Measurements from ENCODE around the gene UCN3.
"Not testable (repeated sequence)": the region's sequence is repeated elsewhere in the genome, so short reads cannot be mapped to it uniquely, and the experiment has no call there.

Gene UCN3

DNA sequence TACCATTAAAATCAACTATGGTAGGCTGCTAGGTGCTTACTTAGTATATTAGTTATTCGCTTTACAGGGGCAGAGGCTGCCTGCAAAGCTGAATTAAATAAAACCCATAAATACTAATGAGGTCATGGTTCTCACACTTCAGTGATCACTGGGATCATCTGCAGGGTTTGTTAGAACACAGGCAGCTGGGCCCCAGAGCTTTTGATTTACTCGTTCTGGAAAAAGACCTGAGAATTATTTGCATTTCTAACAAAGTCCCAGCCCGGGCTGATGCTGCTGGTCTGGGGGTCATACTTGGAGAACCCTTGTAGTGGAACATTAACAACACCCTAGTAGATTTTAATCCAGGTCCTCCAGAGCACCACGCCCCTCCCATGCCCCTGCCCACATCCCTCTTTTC, 8.5 kb downstream of the UCN3 start:
- peaks cover 4% of the 10 kb centered on the region for H3K9me3 ChIP-seq (ENCODE audit: insufficient read depth, low read depth, low read length)
- no peak overlapping the region for H3K4me2 ChIP-seq (ENCODE audit: low read length)
- H2AK5ac ChIP-seq (ENCODE audit: low read length), result no peak overlapping the region
- no peak overlapping the region for H3K4me3 ChIP-seq (ENCODE audit: low read depth, low read length)
- H3K79me1 ChIP-seq (ENCODE audit: low read length), result no peaks in the 10 kb centered on the region
- H3K9ac ChIP-seq (ENCODE audit: low read length), result no peak overlapping the region
- no peak overlapping the region for H4K12ac ChIP-seq (ENCODE audit: low read depth, low read length)
- no peaks in the 10 kb centered on the region for H3K4me1 ChIP-seq (ENCODE audit: control insufficient read depth in 1 of 2, insufficient read depth in 2 of 2, low read length in 2 of 2)
- no peak overlapping the region for H3K18ac ChIP-seq (ENCODE audit: low read length)
- no peak overlapping the region for H3K4ac ChIP-seq (ENCODE audit: low read depth, low read length)
- H3K23ac ChIP-seq (ENCODE audit: low read length), result no peak overlapping the region
- no peak overlapping the region for H2BK12ac ChIP-seq (ENCODE audit: low read length)
- no peak overlapping the region for H2BK120ac ChIP-seq (ENCODE audit: insufficient read depth, low read length, poor library complexity)
- no peaks in the 10 kb centered on the region for H3K36me3 ChIP-seq (ENCODE audit: control insufficient read depth in 1 of 2, insufficient read depth in 2 of 2, low read length in 2 of 2)
- no peak overlapping the region for H3K14ac ChIP-seq (ENCODE audit: low read length)
- no CpG with 5 or more reads among the region's 4 CpGs for WGBS (ENCODE audit: extremely low coverage, insufficient coverage, insufficient read length)
- no peak overlapping the region for H3K27ac ChIP-seq (ENCODE audit: low read depth, low read length)
- no peak overlapping the region for H4K91ac ChIP-seq (ENCODE audit: low read depth, low read length)
- no peaks in the 10 kb centered on the region for H3K27me3 ChIP-seq (ENCODE audit: insufficient read depth, low read length)
- no peak overlapping the region for H2AFZ ChIP-seq (ENCODE audit: insufficient read depth, low read length, poor library complexity)
- DNase-seq, result no peak
- H3K79me2 ChIP-seq (ENCODE audit: control insufficient read depth, insufficient read depth, low read length, poor library complexity), result no peaks in the 10 kb centered on the region
- H4K8ac ChIP-seq (ENCODE audit: low read depth, low read length), result no peak overlapping the region
- H2BK5ac ChIP-seq (ENCODE audit: low read depth, low read length, poor library complexity), result no peak overlapping the region

DNA sequence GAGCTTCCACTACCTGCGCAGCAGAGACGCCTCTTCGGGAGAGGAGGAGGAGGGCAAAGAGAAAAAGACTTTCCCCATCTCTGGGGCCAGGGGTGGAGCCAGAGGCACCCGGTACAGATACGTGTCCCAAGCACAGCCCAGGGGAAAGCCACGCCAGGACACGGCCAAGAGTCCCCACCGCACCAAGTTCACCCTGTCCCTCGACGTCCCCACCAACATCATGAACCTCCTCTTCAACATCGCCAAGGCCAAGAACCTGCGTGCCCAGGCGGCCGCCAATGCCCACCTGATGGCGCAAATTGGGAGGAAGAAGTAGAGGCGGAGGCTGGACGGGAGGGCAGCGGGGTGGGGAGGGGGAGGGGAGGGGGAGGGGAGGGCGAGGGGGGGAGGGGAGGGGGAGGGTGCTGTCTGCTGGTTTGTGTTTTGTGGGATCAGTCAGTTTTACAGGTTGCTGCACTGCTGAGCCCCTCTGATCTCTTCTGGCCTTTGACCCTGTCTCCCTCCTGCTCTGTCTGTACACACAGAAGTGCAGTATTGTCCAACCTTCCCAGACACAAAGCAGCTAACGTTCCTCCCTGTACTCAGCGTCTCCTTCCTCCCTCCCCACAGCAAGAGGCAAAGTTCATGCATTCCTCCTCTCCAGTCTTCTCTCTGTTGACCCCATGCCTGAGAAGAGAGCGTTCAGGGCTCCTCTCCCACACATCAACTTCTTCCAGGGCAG, 9.3 kb downstream of the UCN3 start:
- peaks cover 4% of the 10 kb centered on the region for H3K9me3 ChIP-seq (ENCODE audit: insufficient read depth, low read depth, low read length)
- H3K27ac ChIP-seq (ENCODE audit: low read depth, low read length), result no peak overlapping the region
- no peak overlapping the region for H3K4me2 ChIP-seq (ENCODE audit: low read length)
- no peaks in the 10 kb centered on the region for H3K27me3 ChIP-seq (ENCODE audit: insufficient read depth, low read length)
- H2BK12ac ChIP-seq (ENCODE audit: low read length), result no peak overlapping the region
- no peak overlapping the region for H3K4ac ChIP-seq (ENCODE audit: low read depth, low read length)
- H4K91ac ChIP-seq (ENCODE audit: low read depth, low read length), result no peak overlapping the region
- H3K23ac ChIP-seq (ENCODE audit: low read length), result no peak overlapping the region
- no peaks in the 10 kb centered on the region for H3K36me3 ChIP-seq (ENCODE audit: control insufficient read depth in 1 of 2, insufficient read depth in 2 of 2, low read length in 2 of 2)
- H3K18ac ChIP-seq (ENCODE audit: low read length), result no peak overlapping the region
- no peak overlapping the region for H2AK5ac ChIP-seq (ENCODE audit: low read length)
- no peak for DNase-seq
- no CpG with 5 or more reads among the region's 22 CpGs for WGBS (ENCODE audit: extremely low coverage, insufficient coverage, insufficient read length)
- H4K12ac ChIP-seq (ENCODE audit: low read depth, low read length), result no peak overlapping the region
- H3K4me1 ChIP-seq (ENCODE audit: control insufficient read depth in 1 of 2, insufficient read depth in 2 of 2, low read length in 2 of 2), result no peaks in the 10 kb centered on the region
- H3K79me2 ChIP-seq (ENCODE audit: control insufficient read depth, insufficient read depth, low read length, poor library complexity), result no peaks in the 10 kb centered on the region
- no peak overlapping the region for H3K4me3 ChIP-seq (ENCODE audit: low read depth, low read length)
- H3K14ac ChIP-seq (ENCODE audit: low read length), result no peak overlapping the region
- no peak overlapping the region for H2BK5ac ChIP-seq (ENCODE audit: low read depth, low read length, poor library complexity)
- H3K9ac ChIP-seq (ENCODE audit: low read length), result no peak overlapping the region
- H2AFZ ChIP-seq (ENCODE audit: insufficient read depth, low read length, poor library complexity), result no peak overlapping the region
- no peak overlapping the region for H2BK120ac ChIP-seq (ENCODE audit: insufficient read depth, low read length, poor library complexity)
- H3K79me1 ChIP-seq (ENCODE audit: low read length), result no peaks in the 10 kb centered on the region
- H4K8ac ChIP-seq (ENCODE audit: low read depth, low read length), result no peak overlapping the region

DNA sequence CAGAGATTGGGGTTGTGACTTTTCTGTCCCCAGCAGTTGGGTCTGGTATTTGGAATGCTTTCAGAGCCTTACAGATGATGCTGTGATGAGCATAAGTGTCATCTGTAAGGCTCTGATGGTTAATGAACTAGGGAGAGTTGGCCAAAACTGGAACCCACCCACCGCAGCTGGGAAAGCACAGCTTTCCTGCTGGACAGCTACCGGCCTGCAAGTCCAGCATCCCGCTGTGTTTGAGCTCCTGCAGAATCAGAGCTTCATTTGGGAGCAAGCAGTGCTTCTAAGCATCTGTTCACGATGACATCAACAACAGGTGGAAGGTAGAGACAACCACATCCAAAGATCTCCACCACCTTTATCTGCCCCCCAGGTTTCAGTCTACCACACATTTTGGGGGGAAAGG, 11.7 kb downstream of the UCN3 start:
- no peaks in the 10 kb centered on the region for H3K79me1 ChIP-seq (ENCODE audit: low read length)
- no peak overlapping the region for H3K18ac ChIP-seq (ENCODE audit: low read length)
- no peak overlapping the region for H3K23ac ChIP-seq (ENCODE audit: low read length)
- peaks cover 9% of the 10 kb centered on the region for H3K9me3 ChIP-seq (ENCODE audit: insufficient read depth, low read depth, low read length)
- no peak overlapping the region for H2BK5ac ChIP-seq (ENCODE audit: low read depth, low read length, poor library complexity)
- no peak overlapping the region for H2BK120ac ChIP-seq (ENCODE audit: insufficient read depth, low read length, poor library complexity)
- no peak overlapping the region for H3K4me2 ChIP-seq (ENCODE audit: low read length)
- H3K14ac ChIP-seq (ENCODE audit: low read length), result no peak overlapping the region
- H4K91ac ChIP-seq (ENCODE audit: low read depth, low read length), result no peak overlapping the region
- no peak overlapping the region for H3K4me3 ChIP-seq (ENCODE audit: low read depth, low read length)
- H3K79me2 ChIP-seq (ENCODE audit: control insufficient read depth, insufficient read depth, low read length, poor library complexity), result no peaks in the 10 kb centered on the region
- no peak overlapping the region for H2AK5ac ChIP-seq (ENCODE audit: low read length)
- no peak overlapping the region for H3K9ac ChIP-seq (ENCODE audit: low read length)
- DNase-seq, result no peak
- no peak overlapping the region for H4K8ac ChIP-seq (ENCODE audit: low read depth, low read length)
- H3K4me1 ChIP-seq (ENCODE audit: control insufficient read depth in 1 of 2, insufficient read depth in 2 of 2, low read length in 2 of 2), result no peaks in the 10 kb centered on the region
- H2AFZ ChIP-seq (ENCODE audit: insufficient read depth, low read length, poor library complexity), result no peak overlapping the region
- no peak overlapping the region for H3K4ac ChIP-seq (ENCODE audit: low read depth, low read length)
- H4K12ac ChIP-seq (ENCODE audit: low read depth, low read length), result no peak overlapping the region
- H2BK12ac ChIP-seq (ENCODE audit: low read length), result no peak overlapping the region
- H3K27me3 ChIP-seq (ENCODE audit: insufficient read depth, low read length), result no peaks in the 10 kb centered on the region
- WGBS (ENCODE audit: extremely low coverage, insufficient coverage, insufficient read length), result no CpG with 5 or more reads among the region's 4 CpGs
- no peaks in the 10 kb centered on the region for H3K36me3 ChIP-seq (ENCODE audit: control insufficient read depth in 1 of 2, insufficient read depth in 2 of 2, low read length in 2 of 2)
- no peak overlapping the region for H3K27ac ChIP-seq (ENCODE audit: low read depth, low read length)

DNA sequence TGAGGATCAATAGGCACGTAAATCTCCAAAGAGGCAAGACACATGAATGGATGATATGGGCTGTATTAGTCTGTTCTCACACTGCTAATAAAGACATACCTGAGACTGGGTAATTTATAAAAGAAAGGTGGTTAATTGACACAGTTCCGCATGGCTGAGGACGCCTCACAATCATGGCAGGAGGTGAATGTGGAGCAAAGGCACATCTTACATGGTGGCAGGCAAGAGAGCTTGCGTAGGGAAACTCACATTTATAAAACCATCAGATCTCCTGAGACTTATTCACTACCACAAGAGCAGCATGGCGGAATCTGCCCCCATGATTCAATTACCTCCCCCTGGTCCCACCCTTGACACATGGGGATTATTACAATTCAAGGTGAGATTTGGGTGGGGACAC, 14.4 kb downstream of the UCN3 start:
- H2BK12ac ChIP-seq (ENCODE audit: low read length); H3K9ac ChIP-seq (ENCODE audit: low read length); H2BK5ac ChIP-seq (ENCODE audit: low read depth, low read length, poor library complexity); H4K91ac ChIP-seq (ENCODE audit: low read depth, low read length); DNase-seq; H2AK5ac ChIP-seq (ENCODE audit: low read length); H3K36me3 ChIP-seq (ENCODE audit: control insufficient read depth in 1 of 2, insufficient read depth in 2 of 2, low read length in 2 of 2); H3K23ac ChIP-seq (ENCODE audit: low read length); H4K12ac ChIP-seq (ENCODE audit: low read depth, low read length); H3K4me2 ChIP-seq (ENCODE audit: low read length); H3K4ac ChIP-seq (ENCODE audit: low read depth, low read length); H3K27ac ChIP-seq (ENCODE audit: low read depth, low read length); H2AFZ ChIP-seq (ENCODE audit: insufficient read depth, low read length, poor library complexity); H3K4me1 ChIP-seq (ENCODE audit: control insufficient read depth in 1 of 2, insufficient read depth in 2 of 2, low read length in 2 of 2); H3K14ac ChIP-seq (ENCODE audit: low read length); H3K18ac ChIP-seq (ENCODE audit: low read length); H2BK120ac ChIP-seq (ENCODE audit: insufficient read depth, low read length, poor library complexity); H3K27me3 ChIP-seq (ENCODE audit: insufficient read depth, low read length); H3K4me3 ChIP-seq (ENCODE audit: low read depth, low read length); H3K9me3 ChIP-seq (ENCODE audit: insufficient read depth, low read depth, low read length); H3K79me2 ChIP-seq (ENCODE audit: control insufficient read depth, insufficient read depth, low read length, poor library complexity); H3K79me1 ChIP-seq (ENCODE audit: low read length); H4K8ac ChIP-seq (ENCODE audit: low read depth, low read length): not testable (repeated sequence)
- WGBS (ENCODE audit: extremely low coverage, insufficient coverage, insufficient read length), result no CpG with 5 or more reads among the region's 5 CpGs

All from trophoblast cell (in vitro differentiated cells and primary cell).